Endothelial cell of umbilical vein (primary cell): ENCODE data around the gene PRM1. TPM values are rescaled to one million over a fixed set of nuclear protein-coding genes. Genes with fewer than 3 reads are reported as not detected.

ENCODE experiments used
- BruUV-seq: library from RNA; stranded (reverse); fragments of 400-500 nt; replicated peaks from 2 replicates; lab custom pipeline; 2021; lab: Mats Ljungman, UMichigan
- CTCF ChIA-PET: fragments of 300-600, 350-600 bp; sonication (Branson Sonifier 250); formaldehyde crosslinking; loops from one replicate; lab custom pipeline; 2021; ENCODE audit warnings: antibody characterized with exemption, inconsistent platforms; lab: Charles Lee
- POLR2A ChIA-PET: fragments of 300-600, 350-600 bp; sonication (Branson Sonifier 250); formaldehyde crosslinking; loops from one replicate; lab custom pipeline; 2021; ENCODE audit warnings: antibody characterized with exemption, inconsistent platforms; lab: Charles Lee
- DNase-seq: peaks from one replicate; pipeline ENCODE4 v3.0.0-alpha.2; 2011; ENCODE audit warnings: low read depth, low spot score
- FAIRE-seq: peaks from 2 replicates; lab custom pipeline; 2011; peaks lifted over from hg19 to GRCh38; lab: Jason Lieb, UNC
- H2AFZ ChIP-seq: 2 replicates; pipeline ENCODE4 v1.6.0; 2012; ENCODE audit warnings: low read depth, low read length, control low read depth, inconsistent platforms
- H3K27ac ChIP-seq: 2 replicates; pipeline ENCODE4 v1.5.1; 2011; ENCODE audit warnings: low read depth, mild to moderate bottlenecking, control low read depth, low read length, moderate library complexity; ENCODE audit not compliant: insufficient read depth
- H3K27me3 ChIP-seq, 2 experiments: 2 replicates each; pipeline versions ENCODE4 v1.6.0 to v1.6.1; 2011; ENCODE audit warnings: low read length in 2 of 2, mixed read lengths in 1 of 2; ENCODE audit not compliant: control insufficient read depth in 2 of 2, insufficient read depth in 2 of 2
- H3K36me3 ChIP-seq, 2 experiments: 2 replicates in 1 of 2; 3 replicates in 1 of 2; pipeline ENCODE4 v1.5.1; 2011; ENCODE audit warnings: low read length in 2 of 2, mild to moderate bottlenecking in 1 of 2, moderate library complexity in 1 of 2; ENCODE audit not compliant: control insufficient read depth in 2 of 2, insufficient read depth in 2 of 2; ENCODE audit errors: extremely low read depth in 1 of 2
- H3K4me1 ChIP-seq: 3 replicates; pipeline ENCODE4 v1.5.1; 2011; ENCODE audit warnings: mild to moderate bottlenecking, low read length; ENCODE audit not compliant: control insufficient read depth, insufficient read depth; ENCODE audit errors: extremely low read depth
- H3K4me2 ChIP-seq: 2 replicates; pipeline ENCODE4 v1.6.1; 2011; ENCODE audit warnings: low read length, control low read depth, mixed read lengths; ENCODE audit not compliant: insufficient read depth
- H3K4me3 ChIP-seq, 3 experiments: fragments of 200-600 bp in 1 of 3; sonication (generic), shearing (Covaris generic) in 1 of 3; replicated peaks in 1 of 3; 2 replicates each; pipeline ENCODE4 v1.5.1; 2011 to 2016; ENCODE audit warnings: control low read depth in 3 of 3, low read length in 3 of 3, mild to moderate bottlenecking in 2 of 3, inconsistent platforms in 1 of 3, low read depth in 1 of 3, moderate library complexity in 1 of 3; ENCODE audit not compliant: insufficient read depth in 1 of 3
- H3K79me2 ChIP-seq: 2 replicates; pipeline ENCODE4 v1.6.0; 2012; ENCODE audit warnings: low read length, inconsistent platforms; ENCODE audit not compliant: control insufficient read depth, insufficient read depth
- H3K9ac ChIP-seq: replicated peaks from 2 replicates; pipeline ENCODE3; 2011; ENCODE audit warnings: low read length, control low read depth; ENCODE audit not compliant: insufficient read depth; ENCODE audit errors: extremely low read depth
- H3K9me1 ChIP-seq: replicated peaks from 3 replicates; pipeline ENCODE4 v1.6.0; 2011; ENCODE audit warnings: mild to moderate bottlenecking, low read length; ENCODE audit not compliant: control insufficient read depth, insufficient read depth; ENCODE audit errors: extremely low read depth
- H3K9me3 ChIP-seq: replicated peaks from 2 replicates; pipeline ENCODE4 v1.5.1; 2012; ENCODE audit warnings: low read length, inconsistent platforms; ENCODE audit not compliant: control insufficient read depth, insufficient read depth
- H4K20me1 ChIP-seq: replicated peaks from 2 replicates; pipeline ENCODE3; 2011; ENCODE audit warnings: mild to moderate bottlenecking, low read length; ENCODE audit not compliant: control insufficient read depth, insufficient read depth; ENCODE audit errors: extremely low read depth
- EZH2 ChIP-seq: IDR thresholded peaks from 2 replicates; pipeline ENCODE4 v1.6.1; 2012; ENCODE audit warnings: borderline replicate concordance, low read depth, mild to moderate bottlenecking, moderate library complexity, low read length, inconsistent platforms; ENCODE audit not compliant: severe bottlenecking
- GATA2 ChIP-seq: IDR thresholded peaks from 2 replicates; pipeline ENCODE4 v1.7.0; 2011; ENCODE audit warnings: low read depth, mild to moderate bottlenecking, moderate library complexity, mixed read lengths, low read length; ENCODE audit not compliant: insufficient read length, insufficient read depth
- MAX ChIP-seq: IDR thresholded peaks from 2 replicates; pipeline ENCODE4 v1.6.1; 2011; ENCODE audit not compliant: insufficient read depth, insufficient read length
- dilution Hi-C: fragments of 300-500 bp; cut with MboI; formaldehyde crosslinking; loops from one replicate; pipeline ENCODE4 v1.15.0; 2019; ENCODE audit warnings: low sequenced_read_pairs; ENCODE audit not compliant: extremely low pct_ligation_motif_present
- intact Hi-C: fragments of 100-400 bp; cut with micrococcal nuclease; formaldehyde crosslinking; loops from one replicate; pipeline ENCODE4 v1.10.0; 2022
- polyA plus RNA-seq, 4 experiments: library from polyadenylated mRNA; depleted of rRNA in 3 of 4; stranded (reverse) in 3 of 4; unstranded in 1 of 4; fragments of >200 nt; gene quantifications; 2 replicates each; pipeline versions ENCODE4 v1.2.1 to v1.2.3, GENCODE V29; 2011 to 2012; ENCODE audit warnings: missing spikeins in 1 of 4
- total RNA-seq: library from RNA; stranded (reverse); gene quantifications from 2 replicates; pipeline ENCODE4 v1.2.3, GENCODE V29; 2021

Gene PRM1
- total and polyA plus RNA-seq, 2 donors (not counting 3 experiments of a cell fraction or from before 2014, with no cell fraction given), result not detected

- peaks cover 10% of the 10 kb centered on the region for H3K4me1 ChIP-seq
- BruUV-seq, result TSS peak; percentile 70
- H3K9me1 ChIP-seq, result no peaks in the 10 kb centered on the region
- peak overlapping the region; percentile 76 for H3K9ac ChIP-seq
- no peaks in the 10 kb centered on the region for H4K20me1 ChIP-seq
- intact Hi-C loops, result loop anchor here (1.0 to 10.0 kb wide), 9 partner anchors 54 to 411 kb away; partner anchors contain the start of gene SNN
- TF ChIP-seq EZH2 (no peak), GATA2 (no peak), MAX (no peak)
- CTCF ChIA-PET, result interaction anchor here (0.6 to 8.3 kb wide), 44 partner anchors 9 to 315 kb away, joined by 3 to 347 read pairs (median 6); partner anchors contain the start of genes CLEC16A, DEXI and TNP2
- H3K27me3 ChIP-seq, result peaks cover 0 to 1% of the 10 kb centered on the region in 2 experiments
- H3K4me2 ChIP-seq, result peak overlapping the region; percentile 78
- H3K27ac ChIP-seq, result peak overlapping the region; percentile 31
- H3K36me3 ChIP-seq, result no peaks in the 10 kb centered on the region
- FAIRE-seq, result no peak
- peak overlapping the region; percentile 43 to 89 (median 73) for H3K4me3 ChIP-seq
- dilution Hi-C loops, result no loop called here
- no peaks in the 10 kb centered on the region for H3K79me2 ChIP-seq
- POLR2A ChIA-PET, result interaction anchor here (0.6 to 2.5 kb wide), 16 partner anchors 45 to 838 kb away, joined by 3 to 22 read pairs (median 4); no protein-coding TSS in a partner anchor
- no peaks in the 10 kb centered on the region for H3K9me3 ChIP-seq
- DNase-seq, result no peak
- peak overlapping the region; percentile 47 for H2AFZ ChIP-seq
Measured at GRCh38 chr16:11256661-11257130, 24.4 kb downstream of the PRM1 start.
